IPS DF 4.7 (cell line): ENCODE measurements around the gene SEZ6L2.
"Not testable (repeated sequence)": the region's sequence is repeated elsewhere in the genome, so short reads cannot be mapped to it uniquely, and the experiment has no call there.

Experiments
- DNase-seq: peaks from one replicate; pipeline ENCODE4 v3.0.0-alpha.2; 2013; ENCODE audit warnings: low spot score; ENCODE audit errors: extremely low read depth

Gene SEZ6L2

DNA sequence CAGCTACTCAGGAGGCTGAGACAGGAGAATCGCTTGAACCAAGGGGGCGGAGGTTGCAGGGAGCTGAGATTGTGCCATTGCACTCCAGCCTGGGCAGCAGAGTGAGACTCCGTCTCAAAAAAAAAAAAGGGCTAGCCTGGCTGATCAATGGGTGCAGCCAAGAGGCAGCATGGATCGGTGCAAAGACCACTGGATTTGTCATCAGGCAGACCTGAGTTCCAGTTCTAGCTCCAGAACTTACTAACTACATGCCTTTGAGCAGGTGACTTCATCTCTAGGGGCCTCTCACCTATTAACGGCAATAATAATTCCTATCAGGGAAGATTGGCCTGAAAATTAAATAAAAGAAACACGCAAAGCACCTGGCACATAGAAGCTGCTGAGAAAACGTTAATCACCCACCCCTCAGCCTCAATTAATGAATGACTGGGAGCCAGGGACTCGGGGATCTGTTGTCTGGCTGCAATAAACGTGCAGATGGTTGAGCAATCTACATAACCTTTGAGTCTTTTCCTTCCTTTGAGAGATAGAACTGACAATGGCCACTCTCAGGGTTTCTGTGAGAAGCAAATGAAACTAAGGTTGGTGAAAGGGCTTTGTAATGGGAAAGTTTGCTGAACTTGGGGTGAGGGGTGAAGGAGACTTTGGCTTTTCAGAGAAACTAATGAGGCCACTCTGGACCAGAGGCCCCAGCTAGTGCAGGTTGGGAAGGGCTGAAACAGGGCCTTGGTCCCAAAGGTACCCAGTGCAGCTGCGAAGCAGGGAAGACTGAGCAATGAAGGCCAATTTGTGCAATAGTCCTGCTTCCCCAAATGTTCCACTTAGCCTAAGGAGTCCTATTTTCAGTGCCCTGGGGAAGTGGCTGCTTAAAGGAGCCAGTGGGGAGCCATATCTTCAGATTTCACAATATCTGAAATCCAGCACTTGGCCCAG is 7.6 kb downstream of the SEZ6L2 start:
- DNase-seq, result no peak

DNA sequence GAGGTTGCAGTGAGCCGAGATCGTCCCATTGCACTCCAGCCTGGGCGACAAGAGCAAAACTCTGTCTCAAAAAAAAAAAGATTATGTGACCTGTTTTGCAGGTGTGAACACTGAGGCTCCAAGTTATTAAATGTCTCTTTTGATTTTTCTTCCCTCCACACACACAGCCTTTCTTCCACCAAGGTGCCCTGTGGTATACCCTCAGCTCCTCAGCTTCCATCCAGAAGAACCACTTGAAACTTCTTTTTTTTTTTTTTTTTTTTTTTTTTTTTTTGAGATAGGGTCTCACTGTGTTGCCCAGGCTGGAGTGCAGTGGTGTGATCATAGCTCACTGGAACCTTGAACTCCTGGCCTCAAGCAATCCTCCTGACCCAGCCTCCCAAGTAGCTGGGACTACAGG is 10.0 kb downstream of the SEZ6L2 start:
- not testable (repeated sequence) for DNase-seq

DNA sequence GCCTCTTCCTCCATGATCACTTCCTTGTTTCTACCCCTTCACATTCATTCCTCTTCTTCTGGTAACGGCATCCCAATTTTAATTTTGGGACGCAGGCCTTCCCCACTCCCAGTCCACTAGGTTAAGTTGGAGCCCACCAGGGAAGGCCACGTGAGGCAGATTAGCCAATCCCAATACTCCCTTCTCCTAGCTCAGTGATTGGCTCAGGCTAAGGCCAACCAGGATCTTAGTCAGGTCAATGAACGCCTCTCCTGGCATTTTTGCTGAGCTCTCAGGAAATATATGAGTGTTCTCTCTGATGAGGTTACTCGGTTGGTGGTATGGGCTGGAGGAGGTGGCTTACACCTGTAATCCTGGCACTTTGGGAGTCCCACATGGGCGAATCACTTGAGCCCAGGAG is 15.4 kb downstream of the SEZ6L2 start:
- no peak for DNase-seq

DNA sequence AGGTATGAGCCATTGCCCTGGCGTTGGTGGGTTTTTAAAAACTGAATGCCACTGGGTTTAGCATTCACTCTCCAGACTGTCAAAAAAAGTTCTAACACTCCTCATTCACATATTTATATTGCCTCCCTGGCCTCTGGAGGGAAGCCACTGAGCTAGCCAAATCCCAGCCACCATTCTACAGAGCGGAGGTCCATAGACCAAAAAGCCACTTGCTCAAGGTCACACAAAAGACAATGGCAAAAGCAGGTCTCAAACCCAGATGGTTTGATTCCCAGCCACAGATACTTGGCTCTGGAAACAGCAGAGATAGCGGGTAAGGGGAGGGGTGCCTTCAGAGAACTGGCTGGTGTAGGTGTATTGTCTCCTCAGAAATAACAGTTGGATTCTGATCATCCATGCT is 18.3 kb downstream of the SEZ6L2 start:
- no peak for DNase-seq

DNA sequence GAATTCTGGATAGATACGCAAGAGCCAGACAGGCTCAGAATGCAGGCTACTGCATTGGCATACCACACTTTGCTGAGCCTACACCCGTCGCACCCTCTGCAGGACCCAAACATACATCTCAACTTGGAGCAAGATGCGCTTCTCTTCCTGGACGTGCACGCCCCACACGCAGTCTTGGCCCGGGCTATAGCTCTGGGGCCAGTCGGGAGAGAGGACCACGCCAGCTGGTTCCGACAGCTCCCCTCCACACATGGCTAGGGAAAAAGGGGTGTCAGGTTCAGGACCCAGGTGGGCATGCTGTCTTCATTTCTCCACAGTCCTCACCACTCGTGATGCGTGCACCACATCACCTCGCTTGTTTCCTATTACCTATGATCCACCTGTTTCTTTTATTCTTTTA is 21.2 kb downstream of the SEZ6L2 start:
- DNase-seq, result no peak

DNA sequence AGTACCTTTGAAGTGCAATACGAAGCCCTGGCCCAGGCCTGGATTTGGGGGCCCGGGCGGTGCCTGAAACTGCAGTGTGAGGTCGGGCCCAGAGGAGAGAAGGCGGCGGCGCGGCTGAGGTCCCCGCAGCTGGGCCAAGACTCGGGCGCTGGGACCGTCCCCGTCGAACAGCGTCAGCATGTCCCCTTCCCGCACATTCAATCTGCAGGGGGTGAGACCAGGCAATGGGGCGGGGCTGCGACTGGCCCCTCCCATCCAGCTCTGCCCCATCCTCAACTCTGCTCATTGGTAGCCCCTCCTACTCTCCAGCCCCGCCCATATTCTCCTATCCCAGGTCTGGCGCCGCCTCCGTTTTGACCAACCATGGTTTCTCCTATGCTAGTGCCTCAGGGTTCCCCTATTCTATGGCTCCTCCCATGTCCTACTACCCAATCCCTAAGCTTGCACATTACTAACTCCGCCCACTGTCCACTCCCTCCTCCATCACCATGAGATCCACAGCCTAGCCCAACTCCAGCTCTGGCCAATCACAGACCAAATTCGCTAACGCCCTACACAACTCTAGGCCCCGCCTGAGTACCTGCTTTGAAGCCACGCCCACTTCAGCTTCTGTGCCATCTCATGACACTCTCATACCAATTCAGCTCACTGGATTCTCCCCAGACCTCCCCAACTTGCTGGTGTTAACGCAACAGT is 21.9 kb downstream of the SEZ6L2 start:
- peak; percentile 100 for DNase-seq

DNA sequence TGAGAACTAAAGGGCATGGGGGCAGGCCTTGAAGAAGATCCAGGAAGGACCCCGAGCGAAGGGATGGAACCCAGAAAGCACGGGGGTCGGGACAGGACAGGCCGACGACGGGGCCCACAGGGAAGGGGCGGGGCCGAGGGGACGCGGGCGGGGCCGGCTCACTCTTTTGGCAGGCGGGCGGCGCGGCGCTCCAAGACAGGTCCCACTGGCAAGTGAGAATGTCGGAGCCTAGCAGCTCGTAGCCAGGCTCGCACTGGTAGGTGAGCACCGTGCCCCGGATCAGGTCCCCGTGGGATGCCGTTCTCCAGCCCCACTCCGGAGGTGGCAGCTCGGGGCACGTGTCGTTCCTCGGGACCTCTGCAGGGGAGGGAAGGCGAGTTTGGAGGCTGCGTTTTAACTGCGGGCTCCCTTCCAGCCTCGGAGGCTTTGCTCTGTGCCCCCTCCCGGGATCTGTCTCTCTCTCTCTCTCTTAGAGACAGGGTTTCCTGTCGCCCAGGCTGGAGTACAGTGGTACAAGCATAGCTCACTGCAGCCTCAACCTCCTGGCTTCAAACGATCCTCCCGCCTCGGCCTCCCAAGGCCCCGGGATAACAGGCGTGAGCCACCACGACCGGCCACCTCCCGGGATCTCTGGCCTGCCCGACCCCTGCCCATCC is 22.6 kb downstream of the SEZ6L2 start:
- DNase-seq, result no peak

DNA sequence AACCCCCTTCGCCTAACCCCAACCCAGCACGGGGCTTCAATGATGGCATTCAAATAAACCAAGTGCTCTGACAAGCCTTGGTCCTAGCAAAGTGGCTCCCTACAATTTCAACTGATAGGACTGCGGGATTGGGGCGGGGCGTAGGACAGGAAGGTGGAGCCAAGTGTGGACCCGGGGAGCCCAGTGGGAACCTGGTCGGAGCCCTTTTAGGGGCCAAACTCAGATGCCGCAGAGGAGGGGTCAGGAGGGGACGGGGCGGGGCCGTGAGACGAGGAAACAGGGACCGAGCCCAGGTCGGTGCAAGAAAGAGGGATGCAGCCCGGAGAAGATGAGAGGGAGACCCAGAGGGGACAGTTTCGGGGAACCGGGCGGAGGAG is 23.1 kb downstream of the SEZ6L2 start:
- no peak for DNase-seq

DNA sequence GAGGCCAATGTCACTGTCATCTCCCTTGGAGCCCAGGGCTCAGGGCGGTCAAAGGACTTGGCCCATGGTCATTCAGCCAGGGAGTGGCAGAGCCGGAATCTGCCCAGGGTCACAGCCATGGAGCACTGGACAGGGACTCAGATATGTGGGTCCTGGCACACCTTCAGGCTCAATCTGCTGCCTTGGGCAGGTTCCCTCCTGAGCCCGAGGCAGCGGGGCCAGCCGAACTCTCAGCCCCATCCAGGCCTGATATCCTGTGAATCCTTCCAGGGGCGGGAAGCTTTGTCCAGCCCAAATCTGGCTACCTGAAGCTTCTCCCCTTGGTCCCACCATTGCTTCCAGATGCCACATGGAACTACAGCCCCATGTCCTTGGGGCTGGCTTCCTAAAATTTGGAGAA is 24.1 kb downstream of the SEZ6L2 start:
- DNase-seq, result no peak

DNA sequence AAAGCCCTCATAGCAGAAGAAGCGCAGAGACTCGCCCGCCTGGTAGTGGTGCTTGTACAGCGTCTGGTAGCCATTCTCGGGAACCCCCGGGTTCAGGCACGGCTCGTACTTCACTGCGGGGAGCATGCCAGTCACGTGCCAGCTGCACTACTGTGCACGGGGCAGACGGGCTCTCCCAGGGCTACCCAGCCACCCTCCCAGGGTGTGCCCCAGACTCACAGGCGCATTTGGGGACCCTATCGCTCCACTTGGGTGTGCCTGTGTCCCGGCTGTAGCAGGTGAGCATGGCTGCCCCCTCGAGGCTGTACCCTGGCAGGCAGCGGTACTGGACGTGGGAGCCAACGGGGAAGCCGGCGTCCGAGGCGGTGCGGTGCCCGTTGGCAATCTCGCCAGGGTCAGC is 26.0 kb downstream of the SEZ6L2 start:
- no peak for DNase-seq

DNA sequence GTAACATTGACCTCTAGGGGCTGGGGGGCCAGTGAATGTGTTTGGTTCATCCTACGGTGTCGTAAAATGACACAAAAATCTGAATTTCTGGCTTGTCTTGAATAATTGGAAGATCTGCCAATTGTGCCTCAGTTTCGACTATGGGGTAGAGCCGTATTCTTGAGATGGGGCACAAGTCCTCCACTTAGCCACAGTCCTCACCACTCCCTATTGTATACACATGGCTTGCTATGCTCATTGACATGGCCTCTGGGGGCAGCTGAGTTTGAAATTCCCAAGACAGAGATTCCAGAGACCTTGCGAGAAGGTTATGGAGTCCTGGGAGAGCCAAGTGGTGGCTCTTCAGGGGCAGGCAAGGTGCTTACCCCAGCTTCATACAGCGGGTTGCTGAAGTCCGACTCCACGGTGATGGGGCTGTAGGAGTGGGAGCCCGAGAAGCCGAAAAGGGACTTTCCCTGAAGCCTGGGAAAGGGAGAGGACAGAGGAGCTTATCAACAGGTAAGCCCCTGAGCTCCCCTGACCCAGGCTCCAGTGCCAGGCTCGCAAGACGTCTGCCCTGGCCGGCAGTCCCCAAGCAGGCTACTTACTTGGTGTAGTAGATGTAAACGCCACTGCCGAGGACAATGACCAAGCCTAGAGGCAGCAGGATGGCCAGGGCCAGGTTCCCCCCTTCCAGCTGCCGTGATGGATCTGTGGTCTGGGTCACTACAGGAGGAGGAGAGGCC is 27.4 kb downstream of the SEZ6L2 start:
- DNase-seq, result no peak

DNA sequence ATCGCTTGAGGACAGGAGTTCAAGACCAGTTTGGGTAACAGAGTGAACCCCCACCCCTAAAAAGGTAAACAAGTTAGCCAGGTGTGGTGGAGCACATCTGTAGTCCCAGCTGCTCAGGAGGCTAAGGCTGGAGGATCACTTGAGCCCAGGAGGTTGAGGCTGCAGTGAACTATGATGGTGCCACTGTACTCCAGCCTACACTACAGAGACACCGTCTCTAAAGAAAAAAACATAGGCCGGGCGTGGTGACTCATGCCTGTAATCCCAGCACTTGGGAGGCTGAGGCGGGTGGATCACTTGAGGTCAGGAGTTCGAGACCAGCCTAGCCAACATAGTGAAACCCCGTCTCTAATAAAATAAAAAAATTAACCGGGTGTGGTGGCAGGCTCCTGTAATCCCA is 30.3 kb downstream of the SEZ6L2 start:
- not testable (repeated sequence) for DNase-seq

DNA sequence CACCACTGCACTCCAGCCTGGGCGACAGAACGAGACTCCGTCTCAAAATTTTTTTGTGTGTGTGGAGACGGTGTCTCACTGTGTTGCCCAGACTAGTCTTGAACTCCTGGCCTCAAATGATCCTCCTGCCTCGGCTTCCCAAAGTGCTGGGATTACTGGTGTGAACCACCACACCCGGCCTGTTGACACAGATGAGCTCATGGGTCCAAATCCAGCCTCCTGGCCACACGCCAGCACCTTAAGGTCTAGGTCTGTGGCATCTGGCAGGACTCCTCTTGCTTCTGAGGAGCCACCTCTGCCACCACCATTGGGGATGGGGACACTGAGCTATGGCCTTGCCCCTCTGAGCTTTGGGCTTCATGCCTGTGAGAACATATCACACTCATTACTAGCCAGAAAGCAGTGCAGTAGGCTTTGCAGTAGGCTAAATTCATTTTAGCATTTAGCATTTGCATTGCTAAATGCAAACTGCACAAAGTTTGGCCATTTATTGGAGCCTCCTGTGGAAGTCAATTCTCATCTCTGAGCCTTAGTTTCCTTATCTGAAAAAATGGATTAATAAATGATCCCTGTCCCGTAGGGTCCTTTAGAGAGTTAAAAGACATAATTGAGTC is 30.8 kb downstream of the SEZ6L2 start:
- no peak for DNase-seq

DNA sequence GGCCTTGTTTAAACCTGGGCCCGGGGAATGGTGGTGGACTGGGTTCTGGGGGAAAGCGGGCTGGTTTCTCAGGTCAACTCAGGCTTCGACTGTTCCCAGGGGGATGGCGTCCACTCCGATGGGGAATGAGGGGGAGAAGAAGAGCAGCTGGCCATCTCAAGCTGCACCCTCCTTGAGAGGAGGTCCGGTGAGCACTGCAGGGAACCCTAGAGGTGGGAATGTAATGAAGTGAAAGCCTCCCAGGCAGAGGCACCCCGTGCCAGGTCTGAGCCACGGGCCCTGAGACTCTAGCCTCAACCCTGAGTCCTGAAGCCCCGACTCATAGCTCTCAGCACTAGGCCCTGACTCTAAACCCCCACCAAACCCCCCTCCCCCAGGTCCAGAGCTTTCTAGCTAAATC is 35.1 kb downstream of the SEZ6L2 start:
- DNase-seq, result no peak

DNA sequence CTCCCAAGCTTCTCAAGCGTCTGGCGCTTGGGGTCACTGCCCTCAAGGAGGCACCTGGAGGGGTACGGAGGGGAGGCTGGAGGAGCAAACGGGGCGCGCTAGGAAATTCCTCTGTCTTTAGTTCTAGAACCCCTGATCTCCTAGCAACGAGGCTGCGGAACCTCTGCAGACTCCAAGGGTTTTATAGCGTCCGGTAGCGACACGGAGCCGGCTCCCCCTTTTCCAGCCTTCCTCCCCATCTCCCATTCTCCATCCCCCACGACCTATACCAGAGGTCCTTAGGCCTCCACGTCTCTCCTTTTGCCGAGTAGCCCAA is 35.7 kb downstream of the SEZ6L2 start:
- no peak for DNase-seq

DNA sequence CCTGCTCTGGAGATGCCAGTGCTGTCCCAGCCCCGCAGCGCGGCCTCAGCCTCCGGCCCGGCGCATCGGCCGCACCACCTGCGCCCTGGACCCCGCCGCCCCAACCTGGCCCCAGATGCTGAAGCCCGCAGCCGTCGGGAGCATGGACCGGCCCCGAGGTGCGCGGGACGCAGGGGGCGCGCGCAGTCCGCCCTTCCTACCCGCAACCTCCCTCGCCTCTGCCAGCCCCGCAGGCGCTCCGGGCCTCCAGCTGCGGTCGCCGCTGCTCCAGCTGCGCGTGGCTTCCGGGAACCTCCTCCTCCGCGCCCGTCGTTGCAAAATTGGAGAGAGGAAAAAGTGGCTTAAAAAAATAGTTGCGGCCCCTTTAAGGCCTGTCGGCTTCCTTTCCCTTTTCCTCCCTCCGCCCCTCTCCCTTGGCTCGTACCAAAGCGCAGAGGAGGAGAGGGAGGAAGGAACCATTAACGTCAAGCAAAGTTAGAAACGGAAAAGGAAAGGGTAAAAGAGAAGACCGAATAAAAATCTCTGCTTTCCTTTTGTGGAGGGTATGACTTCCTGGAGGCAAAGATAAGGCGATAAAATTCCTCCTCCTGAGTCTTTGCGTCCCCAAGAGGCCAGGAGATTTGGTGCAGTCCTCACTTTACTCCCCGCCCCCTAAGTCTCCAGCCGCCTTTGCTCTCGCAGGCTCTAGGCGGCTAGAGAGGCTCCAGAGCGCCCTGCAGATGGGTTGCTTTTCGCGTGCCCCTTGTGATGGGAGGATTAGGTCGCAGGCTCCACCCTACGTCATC is 36.3 kb downstream of the SEZ6L2 start, which contains the start of gene CDIPT:
CDIPT (minus strand) TSS at position 343 of the 785 bp plus-strand sequence. CDS start 369 bp downstream, outside the sequence.
- DNase-seq, result peak; percentile 91

DNA sequence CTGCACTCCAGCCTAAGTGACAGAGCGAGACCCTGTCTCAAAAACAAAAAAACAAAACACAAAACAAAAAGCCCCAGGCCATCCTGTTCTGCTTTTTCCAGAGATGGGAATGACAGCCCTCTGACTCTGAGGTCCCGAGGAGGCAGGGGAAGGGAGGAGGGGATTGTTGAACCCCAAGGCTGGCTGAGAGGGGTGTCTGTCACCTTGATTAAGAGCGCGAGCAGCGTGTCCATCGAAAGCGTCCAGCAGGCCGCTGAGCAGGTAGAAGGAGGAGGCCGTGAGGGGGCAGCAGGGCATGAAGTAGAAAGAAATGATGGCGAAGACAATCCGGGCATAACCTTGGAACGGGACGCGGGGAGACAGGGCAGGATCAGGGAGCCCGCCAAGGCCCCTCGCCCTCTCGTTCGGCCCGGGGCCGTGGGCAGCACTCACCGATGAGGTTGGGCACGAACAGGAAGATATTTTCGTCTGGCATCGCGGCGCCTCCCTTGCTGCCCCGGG is 36.9 kb downstream of the SEZ6L2 start:
- DNase-seq, result no peak

DNA sequence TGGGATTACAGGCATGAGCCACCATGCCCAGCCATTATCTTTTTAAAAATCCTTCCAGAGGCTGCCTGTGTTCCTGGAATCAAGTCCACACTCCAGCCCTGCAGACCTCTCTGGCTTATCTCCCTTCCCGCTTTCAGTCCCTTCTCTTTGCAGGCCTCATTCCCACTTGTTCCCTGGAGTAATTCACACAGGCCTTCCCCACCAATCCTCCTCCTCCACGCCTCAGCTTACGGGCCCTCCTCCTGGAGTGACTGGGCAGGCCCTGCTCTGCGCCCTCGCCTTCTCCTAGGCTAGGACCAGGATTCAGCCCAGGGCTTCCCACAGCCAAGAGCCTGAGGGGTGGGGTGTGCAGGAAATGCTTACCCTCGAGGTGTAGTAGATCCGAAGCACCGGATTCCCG is 39.1 kb downstream of the SEZ6L2 start:
- DNase-seq, result no peak

DNA sequence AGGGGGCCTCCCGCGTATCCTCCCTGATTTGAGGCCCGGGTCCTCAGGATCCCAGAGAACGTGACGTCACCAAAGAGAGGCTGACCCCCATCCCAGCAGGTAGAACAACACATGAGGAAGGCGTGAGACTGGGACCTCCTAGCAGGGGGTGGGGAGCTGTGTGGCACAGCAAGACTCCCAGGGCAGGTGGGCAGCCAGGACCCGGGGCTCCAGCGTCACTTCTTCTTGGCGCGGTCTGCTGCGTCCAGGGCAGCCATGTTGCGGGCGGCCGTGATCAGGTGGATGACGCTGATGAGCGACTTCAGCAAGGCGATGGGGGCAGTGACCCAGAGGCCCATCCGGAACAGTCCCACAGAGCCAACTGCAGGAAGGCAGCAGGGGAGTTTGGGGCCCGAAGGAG is 40.4 kb downstream of the SEZ6L2 start:
- no peak for DNase-seq

DNA sequence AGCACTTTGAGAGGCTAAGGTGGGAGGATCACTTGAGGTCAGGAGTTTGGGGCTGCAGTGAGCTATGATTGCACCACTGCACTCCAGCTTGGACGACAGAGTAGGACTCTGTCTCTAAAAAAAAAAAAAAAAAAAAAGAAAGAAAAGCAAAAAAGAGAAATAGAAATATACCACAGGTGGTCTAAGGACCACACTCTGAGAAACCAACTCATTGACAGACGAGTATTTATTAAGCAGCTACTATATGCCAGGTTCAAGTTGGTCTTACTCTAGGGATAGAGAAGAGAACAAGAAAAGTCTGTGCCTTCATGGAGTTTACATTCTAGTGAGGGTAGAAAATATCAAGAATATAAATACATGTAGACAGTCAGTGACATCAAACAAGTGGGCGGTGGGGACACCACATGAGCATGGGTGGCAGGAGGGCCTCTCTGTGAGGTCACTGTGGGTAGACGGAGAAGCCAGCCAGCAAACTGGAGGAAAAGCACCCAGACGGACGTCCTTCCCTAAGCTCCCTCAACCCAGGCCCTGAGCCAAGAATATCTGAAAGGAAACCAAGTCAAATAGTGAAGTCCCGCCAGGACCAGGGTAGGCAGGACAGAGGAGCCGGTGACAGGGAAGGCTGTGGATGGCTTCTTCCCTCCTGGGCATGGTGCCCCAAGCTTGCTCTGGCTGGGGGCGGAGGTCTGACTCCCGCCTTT is 41.1 kb downstream of the SEZ6L2 start:
- DNase-seq, result no peak
